ENCODE measurements around the gene ASTN1.

ASTN1 gene

DNA sequence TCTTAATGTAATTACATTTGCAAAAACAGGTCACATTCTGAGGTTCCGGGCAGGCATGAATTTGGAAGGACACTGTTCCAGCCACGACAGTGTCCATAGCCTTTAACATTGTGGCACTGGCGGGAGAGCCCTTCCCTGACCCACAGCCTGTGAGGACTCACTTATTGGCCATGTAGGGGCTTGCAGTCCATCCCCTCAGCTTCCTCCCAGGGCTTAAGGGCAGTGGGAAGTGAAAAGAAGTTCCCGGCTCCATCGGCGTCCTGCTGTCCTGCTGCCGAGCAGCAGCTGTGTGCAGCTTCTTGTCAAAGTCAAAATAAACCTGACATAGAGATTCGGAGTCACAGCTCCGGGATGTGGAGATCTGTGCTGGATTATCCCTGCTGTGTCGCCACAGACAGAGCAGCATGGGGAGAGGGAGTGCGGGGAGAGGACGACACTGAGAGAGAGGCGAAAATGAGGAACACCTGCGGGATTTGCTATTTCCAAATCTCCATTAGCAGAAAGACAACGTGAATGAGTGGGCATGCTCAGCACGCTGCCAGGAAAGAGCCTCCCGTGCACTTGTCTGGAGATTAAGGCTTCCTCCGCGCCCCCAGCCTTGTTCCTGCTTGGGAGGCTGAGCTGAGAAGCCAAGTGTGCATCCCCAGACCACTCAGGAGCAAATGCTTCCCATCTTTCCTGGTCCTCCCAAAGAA is 260.3 kb downstream of the ASTN1 start:
- TF ChIP-seq, protein P1, sequence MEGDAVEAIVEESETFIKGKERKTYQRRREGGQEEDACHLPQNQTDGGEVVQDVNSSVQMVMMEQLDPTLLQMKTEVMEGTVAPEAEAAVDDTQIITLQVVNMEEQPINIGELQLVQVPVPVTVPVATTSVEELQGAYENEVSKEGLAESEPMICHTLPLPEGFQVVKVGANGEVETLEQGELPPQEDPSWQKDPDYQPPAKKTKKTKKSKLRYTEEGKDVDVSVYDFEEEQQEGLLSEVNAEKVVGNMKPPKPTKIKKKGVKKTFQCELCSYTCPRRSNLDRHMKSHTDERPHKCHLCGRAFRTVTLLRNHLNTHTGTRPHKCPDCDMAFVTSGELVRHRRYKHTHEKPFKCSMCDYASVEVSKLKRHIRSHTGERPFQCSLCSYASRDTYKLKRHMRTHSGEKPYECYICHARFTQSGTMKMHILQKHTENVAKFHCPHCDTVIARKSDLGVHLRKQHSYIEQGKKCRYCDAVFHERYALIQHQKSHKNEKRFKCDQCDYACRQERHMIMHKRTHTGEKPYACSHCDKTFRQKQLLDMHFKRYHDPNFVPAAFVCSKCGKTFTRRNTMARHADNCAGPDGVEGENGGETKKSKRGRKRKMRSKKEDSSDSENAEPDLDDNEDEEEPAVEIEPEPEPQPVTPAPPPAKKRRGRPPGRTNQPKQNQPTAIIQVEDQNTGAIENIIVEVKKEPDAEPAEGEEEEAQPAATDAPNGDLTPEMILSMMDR (IDR thresholded peaks at IDR 0.05; ENCODE audit: low read depth, low read length, missing control alignments): no peak
- no peak overlapping the region for H3K4me3 ChIP-seq (ENCODE audit: low read depth, low read length)
- DNase-seq (ENCODE audit: low read depth): no peak
- in situ Hi-C loops (cut with HindIII; ENCODE audit: low sequenced_read_pairs): loop anchor here (25.0 kb wide), 1 partner anchor 1033 kb away; no protein-coding TSS in a partner anchor

DNA sequence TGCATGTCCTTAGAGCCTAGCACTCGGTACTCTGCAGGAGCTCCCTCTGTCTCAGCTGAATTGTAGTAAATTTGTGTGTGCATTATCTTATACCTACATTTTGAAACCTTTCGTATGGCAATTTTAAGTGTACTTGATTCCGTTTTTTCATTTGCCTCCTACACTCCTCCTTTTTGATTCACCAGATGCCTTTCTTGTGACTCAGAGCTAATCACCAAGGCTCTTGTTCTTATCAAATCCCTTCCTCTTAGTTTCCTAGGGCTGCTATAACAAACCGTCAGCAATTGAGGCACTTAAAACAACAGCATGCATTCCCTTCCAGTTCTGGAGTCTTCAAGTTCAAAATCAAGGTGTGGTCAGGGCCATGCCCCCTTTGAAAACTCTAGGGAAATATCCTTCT is 261.0 kb downstream of the ASTN1 start:
- in situ Hi-C loops (cut with HindIII; ENCODE audit: low sequenced_read_pairs): loop anchor here (25.0 kb wide), 1 partner anchor 1034 kb away; no protein-coding TSS in a partner anchor
- DNase-seq (ENCODE audit: low read depth): no peak
- H3K4me3 ChIP-seq (ENCODE audit: low read depth, low read length): no peak overlapping the region
- TF ChIP-seq, protein P1 (IDR thresholded peaks at IDR 0.05; ENCODE audit: low read depth, low read length, missing control alignments): no peak

DNA sequence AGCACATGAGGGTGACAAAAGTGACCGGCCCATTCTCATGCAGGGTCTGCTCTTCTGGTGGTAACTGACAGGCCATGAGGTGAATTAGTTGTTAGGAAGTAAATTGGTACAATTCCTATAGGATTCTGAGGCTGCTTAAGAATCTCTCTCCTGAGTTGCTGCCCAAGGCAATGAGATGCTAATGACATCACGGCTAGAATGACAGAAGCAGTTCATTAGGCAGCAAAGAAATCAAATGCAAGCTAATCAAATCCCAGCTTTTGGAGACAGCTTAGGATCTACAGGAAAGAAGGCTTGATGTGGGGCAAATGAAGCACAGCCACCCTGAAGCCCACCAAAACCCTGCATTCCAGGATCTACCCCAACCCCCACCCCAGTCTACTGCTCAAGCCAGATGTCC is 265.2 kb downstream of the ASTN1 start:
- no peak overlapping the region for H3K4me3 ChIP-seq (ENCODE audit: low read depth, low read length)
- no peak for DNase-seq (ENCODE audit: low read depth)
- in situ Hi-C loops (cut with HindIII; ENCODE audit: low sequenced_read_pairs): no loop called here
- TF ChIP-seq, protein P1 (IDR thresholded peaks at IDR 0.05; ENCODE audit: low read depth, low read length, missing control alignments): no peak

DNA sequence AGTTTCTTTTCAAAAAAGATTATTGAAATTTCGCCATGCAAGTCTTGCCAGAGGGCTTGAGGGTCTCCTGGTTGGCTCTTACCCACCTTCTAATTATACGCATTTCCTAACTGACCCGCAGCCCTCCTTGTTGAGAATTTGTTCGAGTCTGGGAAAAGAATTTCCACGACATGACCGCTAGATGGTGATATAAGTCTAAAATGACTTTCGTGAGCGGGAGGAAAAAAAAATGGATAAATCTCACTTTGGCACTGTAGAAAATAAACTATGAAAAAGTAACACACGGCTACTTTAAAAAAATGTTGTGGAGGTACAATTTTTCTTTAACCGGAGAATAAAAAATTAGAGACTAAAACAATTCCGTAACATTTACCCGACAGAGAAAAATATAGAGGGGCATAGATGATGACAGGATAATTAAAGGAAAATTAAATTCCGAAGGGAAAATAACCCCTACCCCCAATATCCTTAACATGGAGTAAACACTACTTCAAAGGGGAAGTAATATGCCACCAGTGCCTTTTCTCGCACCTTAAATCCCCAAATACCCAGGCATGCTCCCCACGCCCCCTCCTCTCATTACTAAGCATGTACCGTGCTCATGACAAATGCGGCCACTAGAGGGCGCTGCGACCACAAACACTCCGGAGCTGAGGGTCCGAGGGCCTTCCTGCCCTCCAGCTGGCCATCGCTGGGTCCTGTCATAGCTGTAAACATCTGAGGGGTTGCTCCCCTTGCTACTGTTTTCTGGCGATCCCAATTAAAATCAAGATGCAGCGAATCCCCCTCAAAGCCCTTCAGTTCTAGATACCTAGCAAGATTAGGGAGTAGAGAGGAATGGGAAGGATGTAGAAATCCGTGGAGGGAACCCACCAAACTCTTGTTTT is 266.9 kb downstream of the ASTN1 start:
- in situ Hi-C loops (cut with HindIII; ENCODE audit: low sequenced_read_pairs): no loop called here
- H3K4me3 ChIP-seq (ENCODE audit: low read depth, low read length): peak overlapping the region; percentile 14
- TF ChIP-seq, protein P1 (IDR thresholded peaks at IDR 0.05; ENCODE audit: low read depth, low read length, missing control alignments): peak; percentile 90
- DNase-seq (ENCODE audit: low read depth): peak; percentile 38

DNA sequence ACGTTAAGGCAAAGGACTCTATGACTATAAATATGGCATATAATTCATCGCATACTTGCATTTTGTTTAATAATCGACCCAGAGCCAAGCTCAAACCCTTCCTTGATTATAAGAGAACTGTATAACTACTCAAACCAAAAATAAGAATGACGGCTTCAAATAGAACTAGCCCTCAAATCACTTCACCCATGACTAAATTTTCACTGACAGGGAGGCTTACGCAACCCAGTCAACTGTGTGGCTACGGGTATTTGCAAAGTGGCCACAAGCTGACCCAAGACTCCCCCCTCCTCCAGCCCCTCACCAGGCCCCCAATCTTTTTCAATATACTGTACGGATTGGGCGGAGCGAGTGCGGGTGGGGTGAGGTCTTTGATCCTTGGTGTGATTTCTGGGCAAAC is 268.3 kb downstream of the ASTN1 start:
- H3K4me3 ChIP-seq (ENCODE audit: low read depth, low read length): no peak overlapping the region
- no peak for DNase-seq (ENCODE audit: low read depth)
- TF ChIP-seq, protein P1 (IDR thresholded peaks at IDR 0.05; ENCODE audit: low read depth, low read length, missing control alignments): no peak
- in situ Hi-C loops (cut with HindIII; ENCODE audit: low sequenced_read_pairs): no loop called here

DNA sequence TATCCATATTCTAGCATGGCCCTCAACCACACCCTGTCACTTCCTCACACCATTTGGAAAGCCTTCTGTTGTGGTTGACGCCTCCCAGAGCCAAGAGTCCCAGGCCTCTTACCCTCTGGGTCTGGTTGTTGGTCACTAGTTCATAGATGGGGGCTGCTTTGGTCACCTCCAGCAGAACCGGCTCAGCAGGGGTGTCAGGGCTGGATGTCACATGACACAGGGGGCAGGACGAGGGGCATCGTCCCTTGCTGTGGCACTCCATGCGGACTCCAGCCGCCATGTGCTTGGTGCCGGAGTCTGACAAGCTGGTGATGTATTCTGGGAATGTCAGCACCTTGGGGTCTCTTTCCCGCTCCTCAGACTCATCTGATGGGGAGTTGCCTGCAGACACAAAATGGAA is 270.1 kb downstream of the ASTN1 start:
- H3K4me3 ChIP-seq (ENCODE audit: low read depth, low read length): no peak overlapping the region
- TF ChIP-seq, protein P1 (IDR thresholded peaks at IDR 0.05; ENCODE audit: low read depth, low read length, missing control alignments): no peak
- DNase-seq (ENCODE audit: low read depth): no peak
- in situ Hi-C loops (cut with HindIII; ENCODE audit: low sequenced_read_pairs): no loop called here

All from astrocyte of the cerebellum (primary cell).